Endothelial cell of umbilical vein (primary cell): Measurements from ENCODE around the gene GTPBP2. TPM values are rescaled to one million over a fixed set of nuclear protein-coding genes. Genes with fewer than 3 reads are reported as not detected.

ENCODE experiments used
- BruUV-seq: library from RNA; stranded (reverse); fragments of 400-500 nt; replicated peaks from 2 replicates; lab custom pipeline; 2021; lab: Mats Ljungman, UMichigan
- CTCF ChIA-PET: fragments of 300-600, 350-600 bp; sonication (Branson Sonifier 250); formaldehyde crosslinking; loops from one replicate; lab custom pipeline; 2021; ENCODE audit warnings: antibody characterized with exemption, inconsistent platforms; lab: Charles Lee
- POLR2A ChIA-PET: fragments of 300-600, 350-600 bp; sonication (Branson Sonifier 250); formaldehyde crosslinking; loops from one replicate; lab custom pipeline; 2021; ENCODE audit warnings: antibody characterized with exemption, inconsistent platforms; lab: Charles Lee
- DNase-seq: peaks from one replicate; pipeline ENCODE4 v3.0.0-alpha.2; 2011; ENCODE audit warnings: low read depth, low spot score
- FAIRE-seq: peaks from 2 replicates; lab custom pipeline; 2011; peaks lifted over from hg19 to GRCh38; lab: Jason Lieb, UNC
- H2AFZ ChIP-seq: 2 replicates; pipeline ENCODE4 v1.6.0; 2012; ENCODE audit warnings: low read depth, low read length, control low read depth, inconsistent platforms
- H3K27ac ChIP-seq: 2 replicates; pipeline ENCODE4 v1.5.1; 2011; ENCODE audit warnings: low read depth, mild to moderate bottlenecking, control low read depth, low read length, moderate library complexity; ENCODE audit not compliant: insufficient read depth
- H3K27me3 ChIP-seq, 2 experiments: 2 replicates each; pipeline versions ENCODE4 v1.6.0 to v1.6.1; 2011; ENCODE audit warnings: low read length in 2 of 2, mixed read lengths in 1 of 2; ENCODE audit not compliant: control insufficient read depth in 2 of 2, insufficient read depth in 2 of 2
- H3K36me3 ChIP-seq, 2 experiments: 2 replicates in 1 of 2; 3 replicates in 1 of 2; pipeline ENCODE4 v1.5.1; 2011; ENCODE audit warnings: low read length in 2 of 2, mild to moderate bottlenecking in 1 of 2, moderate library complexity in 1 of 2; ENCODE audit not compliant: control insufficient read depth in 2 of 2, insufficient read depth in 2 of 2; ENCODE audit errors: extremely low read depth in 1 of 2
- H3K4me1 ChIP-seq: 3 replicates; pipeline ENCODE4 v1.5.1; 2011; ENCODE audit warnings: mild to moderate bottlenecking, low read length; ENCODE audit not compliant: control insufficient read depth, insufficient read depth; ENCODE audit errors: extremely low read depth
- H3K4me2 ChIP-seq: 2 replicates; pipeline ENCODE4 v1.6.1; 2011; ENCODE audit warnings: low read length, control low read depth, mixed read lengths; ENCODE audit not compliant: insufficient read depth
- H3K4me3 ChIP-seq, 3 experiments: fragments of 200-600 bp in 1 of 3; sonication (generic), shearing (Covaris generic) in 1 of 3; replicated peaks in 1 of 3; 2 replicates each; pipeline ENCODE4 v1.5.1; 2011 to 2016; ENCODE audit warnings: control low read depth in 3 of 3, low read length in 3 of 3, mild to moderate bottlenecking in 2 of 3, inconsistent platforms in 1 of 3, low read depth in 1 of 3, moderate library complexity in 1 of 3; ENCODE audit not compliant: insufficient read depth in 1 of 3
- H3K79me2 ChIP-seq: 2 replicates; pipeline ENCODE4 v1.6.0; 2012; ENCODE audit warnings: low read length, inconsistent platforms; ENCODE audit not compliant: control insufficient read depth, insufficient read depth
- H3K9ac ChIP-seq: replicated peaks from 2 replicates; pipeline ENCODE3; 2011; ENCODE audit warnings: low read length, control low read depth; ENCODE audit not compliant: insufficient read depth; ENCODE audit errors: extremely low read depth
- H3K9me1 ChIP-seq: replicated peaks from 3 replicates; pipeline ENCODE4 v1.6.0; 2011; ENCODE audit warnings: mild to moderate bottlenecking, low read length; ENCODE audit not compliant: control insufficient read depth, insufficient read depth; ENCODE audit errors: extremely low read depth
- H3K9me3 ChIP-seq: replicated peaks from 2 replicates; pipeline ENCODE4 v1.5.1; 2012; ENCODE audit warnings: low read length, inconsistent platforms; ENCODE audit not compliant: control insufficient read depth, insufficient read depth
- H4K20me1 ChIP-seq: replicated peaks from 2 replicates; pipeline ENCODE3; 2011; ENCODE audit warnings: mild to moderate bottlenecking, low read length; ENCODE audit not compliant: control insufficient read depth, insufficient read depth; ENCODE audit errors: extremely low read depth
- CTCF ChIP-seq, 2 donors: IDR thresholded peaks; 1 replicate in 1 of 2; 2 replicates in 1 of 2; pipeline ENCODE4 v1.5.1; 2011; ENCODE audit warnings: low read length in 2 of 2, mild to moderate bottlenecking in 2 of 2, moderate library complexity in 2 of 2, control low read depth in 1 of 2, inconsistent platforms in 1 of 2, low read depth in 1 of 2; ENCODE audit not compliant: insufficient read depth in 1 of 2; ENCODE audit errors: extremely low read depth in 1 of 2
- EZH2 ChIP-seq: IDR thresholded peaks from 2 replicates; pipeline ENCODE4 v1.6.1; 2012; ENCODE audit warnings: borderline replicate concordance, low read depth, mild to moderate bottlenecking, moderate library complexity, low read length, inconsistent platforms; ENCODE audit not compliant: severe bottlenecking
- FOS ChIP-seq: IDR thresholded peaks from 2 replicates; pipeline ENCODE4 v1.6.1; 2011; ENCODE audit warnings: mild to moderate bottlenecking, low read length, moderate library complexity, borderline replicate concordance; ENCODE audit not compliant: insufficient read depth
- GATA2 ChIP-seq: IDR thresholded peaks from 2 replicates; pipeline ENCODE4 v1.7.0; 2011; ENCODE audit warnings: low read depth, mild to moderate bottlenecking, moderate library complexity, mixed read lengths, low read length; ENCODE audit not compliant: insufficient read length, insufficient read depth
- JUN ChIP-seq: IDR thresholded peaks from 2 replicates; pipeline ENCODE4 v1.6.1; 2011; ENCODE audit warnings: borderline replicate concordance, low read depth; ENCODE audit not compliant: insufficient read length, insufficient read depth
- MYC ChIP-seq: IDR thresholded peaks from one replicate; pipeline ENCODE4 v1.6.1; 2011; ENCODE audit warnings: mild to moderate bottlenecking, low read depth, low read length
- POLR2A ChIP-seq: IDR thresholded peaks from 2 replicates; pipeline ENCODE4 v1.6.1; 2012; ENCODE audit warnings: low read depth, mild to moderate bottlenecking, control low read depth, low read length
- POLR2AphosphoS5 ChIP-seq: IDR thresholded peaks from 2 replicates; pipeline ENCODE4 v1.6.1; 2012; ENCODE audit warnings: low read depth, mild to moderate bottlenecking, control low read depth, low read length, moderate library complexity; ENCODE audit not compliant: insufficient read depth
- dilution Hi-C: fragments of 300-500 bp; cut with MboI; formaldehyde crosslinking; loops from one replicate; pipeline ENCODE4 v1.15.0; 2019; ENCODE audit warnings: low sequenced_read_pairs; ENCODE audit not compliant: extremely low pct_ligation_motif_present
- intact Hi-C: fragments of 100-400 bp; cut with micrococcal nuclease; formaldehyde crosslinking; loops from one replicate; pipeline ENCODE4 v1.10.0; 2022
- polyA plus RNA-seq, 4 experiments: library from polyadenylated mRNA; depleted of rRNA in 3 of 4; stranded (reverse) in 3 of 4; unstranded in 1 of 4; fragments of >200 nt; gene quantifications; 2 replicates each; pipeline versions ENCODE4 v1.2.1 to v1.2.3, GENCODE V29; 2011 to 2012; ENCODE audit warnings: missing spikeins in 1 of 4
- total RNA-seq: library from RNA; stranded (reverse); gene quantifications from 2 replicates; pipeline ENCODE4 v1.2.3, GENCODE V29; 2021
- TF ChIP-seq, protein P1 (sequence below): IDR thresholded peaks from 2 replicates; pipeline ENCODE4 v1.6.1; 2011; ENCODE audit not compliant: insufficient read depth, insufficient read length

Gene GTPBP2
- total and polyA plus RNA-seq, 2 donors (not counting 3 experiments of a cell fraction or from before 2014, with no cell fraction given) = 87.1 to 112 TPM

- Histone ChIP-seq H3K79me2 (no peaks in the 10 kb centered on the region), H3K27ac (no peak overlapping the region), H3K4me2 (no peak overlapping the region), H3K9me1 (no peaks in the 10 kb centered on the region), H3K4me1 (peaks cover 2% of the 10 kb centered on the region), H3K27me3 (no peaks in the 10 kb centered on the region), H3K9me3 (no peaks in the 10 kb centered on the region), H3K4me3 (no peak overlapping the region), H3K9ac (no peak overlapping the region), H3K36me3 (peaks cover 6 to 15% of the 10 kb centered on the region in 2 experiments), H4K20me1 (no peaks in the 10 kb centered on the region), H2AFZ (no peak overlapping the region)
- dilution Hi-C loops = no loop called here
- no peak for DNase-seq
- FAIRE-seq = no peak
- POLR2A ChIA-PET = no interaction called here
- intact Hi-C loops = loop anchor here (5.0 kb wide), 1 partner anchor 166 kb away; the partner anchor contains the start of gene VEGFA
- TF ChIP-seq CTCF (IDR thresholded peaks at IDR 0.05; ENCODE audit: extremely low read depth in 1 of 2, insufficient read depth in 1 of 2, low read depth in 1 of 2, low read length in 2 of 2) (no peak), FOS (no peak), MYC (no peak), EZH2 (no peak), POLR2A (no peak), GATA2 (no peak), POLR2AphosphoS5 (no peak), JUN (no peak)
- TF ChIP-seq, protein P1, sequence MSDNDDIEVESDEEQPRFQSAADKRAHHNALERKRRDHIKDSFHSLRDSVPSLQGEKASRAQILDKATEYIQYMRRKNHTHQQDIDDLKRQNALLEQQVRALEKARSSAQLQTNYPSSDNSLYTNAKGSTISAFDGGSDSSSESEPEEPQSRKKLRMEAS = no peak
- CTCF ChIA-PET = interaction anchor here (1.3 to 3.8 kb wide), 2 partner anchors 60 to 473 kb away, joined by 3 to 31 read pairs; no protein-coding TSS in a partner anchor
- BruUV-seq = no TSS peak
Observed at GRCh38 chr6:43606019-43606418, 23.0 kb downstream of the GTPBP2 start.
